ENCODE measurements around the gene ENOX1. TPM values are rescaled to one million over a fixed set of nuclear protein-coding genes. Genes with fewer than 3 reads are reported as not detected.

The ENOX1 gene
- total and polyA plus RNA-seq, 9 of the 15 experiments (the other 6 are each of a cell fraction or from before 2014, with no cell fraction given) = not detected

GRCh38 chr13:43325636-43326035 lies 461.1 kb downstream of the ENOX1 start:
- H3K4me2 ChIP-seq (ENCODE audit: insufficient read depth, low read length) = no peak overlapping the region
- intact Hi-C loops (cut with micrococcal nuclease) (no loop called here), in situ Hi-C loops (cut with MboI) (no loop called here)
- no peaks in the 10 kb centered on the region for H3K4me1 ChIP-seq (replicated peaks in 1 of 2; ENCODE audit: control insufficient read depth in 2 of 2, insufficient read depth in 2 of 2, low read length in 2 of 2)
- no TSS peak for BruUV-seq (replicated peaks)
- no peak overlapping the region for H3K27ac ChIP-seq (ENCODE audit: extremely low read depth, low read depth, low read length)
- no peaks in the 10 kb centered on the region for H3K79me2 ChIP-seq (ENCODE audit: control insufficient read depth, insufficient read depth, low read length)
- H3K27me3 ChIP-seq (ENCODE audit: control insufficient read depth in 2 of 2, insufficient read depth in 2 of 2, low read length in 2 of 2) = no peaks in the 10 kb centered on the region
- WGBS (ENCODE audit: insufficient coverage, low coverage, missing lambda C conversion rate) = 0% methylated on average over 4 of the region's 4 CpGs
- H3K9me3 ChIP-seq (replicated peaks; ENCODE audit: control insufficient read depth, insufficient read depth, low read depth, low read length) = no peaks in the 10 kb centered on the region
- ChIA-PET POLR2A (no interaction called here), CTCF (ENCODE audit: low intra/inter-chr PET ratio) (no interaction called here)
- FAIRE-seq (no peak), DNase-seq (ENCODE audit: extremely low read depth in 1 of 4, low spot score in 3 of 4) (no peak), ATAC-seq (no peak)
- no peak for TF ChIP-seq THRB (CRISPR knock-in tag; conservative IDR thresholded peaks at IDR 0.05)
- TF ChIP-seq NFE2L1 (tag; IDR thresholded peaks at IDR 0.05; ENCODE audit: borderline replicate concordance, low read depth) = no peak
- no peak for TF ChIP-seq RHOXF2B (CRISPR knock-in tag; conservative IDR thresholded peaks at IDR 0.05)
- no peak for TF ChIP-seq L3MBTL2 (IDR thresholded peaks at IDR 0.05)
- TF ChIP-seq ZNF431 (CRISPR knock-in tag; IDR thresholded peaks at IDR 0.05) = no peak
- no peak for TF ChIP-seq THRAP3 (IDR thresholded peaks at IDR 0.05; ENCODE audit: borderline replicate concordance)
- TF ChIP-seq ZMIZ1 (IDR thresholded peaks at IDR 0.05; ENCODE audit: low read depth in 2 of 2, low read length in 2 of 2) = no peak
- no peak for TF ChIP-seq PPARD (CRISPR knock-in tag; IDR thresholded peaks at IDR 0.05)
- no peak for TF ChIP-seq NR2C2 (CRISPR knock-in tag; IDR thresholded peaks at IDR 0.05)
- TF ChIP-seq NR2C2 (tag; IDR thresholded peaks at IDR 0.05) = no peak
- TF ChIP-seq EP400 (IDR thresholded peaks at IDR 0.05) = no peak
- no peak for TF ChIP-seq FUS (optimal IDR thresholded peaks at IDR 0.05; ENCODE audit: low read depth, low read length)
- TF ChIP-seq TEAD2 (tag; IDR thresholded peaks at IDR 0.05) = no peak
- TF ChIP-seq RBBP5 (IDR thresholded peaks at IDR 0.05; ENCODE audit: borderline replicate concordance, insufficient read depth, low read length, poor library complexity, severe bottlenecking) = no peak
- TF ChIP-seq PURB (CRISPR knock-in tag; IDR thresholded peaks at IDR 0.05; ENCODE audit: low read depth) = no peak
- no peak for TF ChIP-seq ZKSCAN8 (CRISPR knock-in tag; IDR thresholded peaks at IDR 0.05)
- no peak for TF ChIP-seq ZKSCAN1 (IDR thresholded peaks at IDR 0.05; ENCODE audit: low read depth, low read length)
- no peak for TF ChIP-seq CREM (IDR thresholded peaks at IDR 0.05; ENCODE audit: low read depth)
- no peak for TF ChIP-seq NBN (IDR thresholded peaks at IDR 0.05; ENCODE audit: low read depth)
- H3K9ac ChIP-seq (ENCODE audit: insufficient read depth in 1 of 2, low read depth in 2 of 2, low read length in 2 of 2) = no peak overlapping the region
- no peak overlapping the region for H3K4me3 ChIP-seq
- H4K20me1 ChIP-seq (replicated peaks; ENCODE audit: control insufficient read depth, insufficient read depth, low read length) = no peaks in the 10 kb centered on the region
- H3K9me1 ChIP-seq (ENCODE audit: control insufficient read depth, insufficient read depth, low read length) = no peaks in the 10 kb centered on the region
- H3K36me3 ChIP-seq (ENCODE audit: control insufficient read depth, insufficient read depth, low read length) = no peaks in the 10 kb centered on the region
- no peak overlapping the region for H2AFZ ChIP-seq (ENCODE audit: low read depth, low read length)
